Measurements from ENCODE around the gene BCKDHA.
"Not testable (repeated sequence)": the region's sequence is repeated elsewhere in the genome, so short reads cannot be mapped to it uniquely, and the experiment has no call there.

The BCKDHA gene

GRCh38 chr19:41462497-41462896, 64.9 kb downstream of the BCKDHA start:
- TF ChIP-seq, protein P1, sequence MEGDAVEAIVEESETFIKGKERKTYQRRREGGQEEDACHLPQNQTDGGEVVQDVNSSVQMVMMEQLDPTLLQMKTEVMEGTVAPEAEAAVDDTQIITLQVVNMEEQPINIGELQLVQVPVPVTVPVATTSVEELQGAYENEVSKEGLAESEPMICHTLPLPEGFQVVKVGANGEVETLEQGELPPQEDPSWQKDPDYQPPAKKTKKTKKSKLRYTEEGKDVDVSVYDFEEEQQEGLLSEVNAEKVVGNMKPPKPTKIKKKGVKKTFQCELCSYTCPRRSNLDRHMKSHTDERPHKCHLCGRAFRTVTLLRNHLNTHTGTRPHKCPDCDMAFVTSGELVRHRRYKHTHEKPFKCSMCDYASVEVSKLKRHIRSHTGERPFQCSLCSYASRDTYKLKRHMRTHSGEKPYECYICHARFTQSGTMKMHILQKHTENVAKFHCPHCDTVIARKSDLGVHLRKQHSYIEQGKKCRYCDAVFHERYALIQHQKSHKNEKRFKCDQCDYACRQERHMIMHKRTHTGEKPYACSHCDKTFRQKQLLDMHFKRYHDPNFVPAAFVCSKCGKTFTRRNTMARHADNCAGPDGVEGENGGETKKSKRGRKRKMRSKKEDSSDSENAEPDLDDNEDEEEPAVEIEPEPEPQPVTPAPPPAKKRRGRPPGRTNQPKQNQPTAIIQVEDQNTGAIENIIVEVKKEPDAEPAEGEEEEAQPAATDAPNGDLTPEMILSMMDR (IDR thresholded peaks at IDR 0.05; ENCODE audit: low read length, missing control alignments): no peak
- DNase-seq (ENCODE audit: low read depth): no peak
- H3K4me3 ChIP-seq (replicated peaks; ENCODE audit: low read depth, low read length): no peak overlapping the region

DNA sequence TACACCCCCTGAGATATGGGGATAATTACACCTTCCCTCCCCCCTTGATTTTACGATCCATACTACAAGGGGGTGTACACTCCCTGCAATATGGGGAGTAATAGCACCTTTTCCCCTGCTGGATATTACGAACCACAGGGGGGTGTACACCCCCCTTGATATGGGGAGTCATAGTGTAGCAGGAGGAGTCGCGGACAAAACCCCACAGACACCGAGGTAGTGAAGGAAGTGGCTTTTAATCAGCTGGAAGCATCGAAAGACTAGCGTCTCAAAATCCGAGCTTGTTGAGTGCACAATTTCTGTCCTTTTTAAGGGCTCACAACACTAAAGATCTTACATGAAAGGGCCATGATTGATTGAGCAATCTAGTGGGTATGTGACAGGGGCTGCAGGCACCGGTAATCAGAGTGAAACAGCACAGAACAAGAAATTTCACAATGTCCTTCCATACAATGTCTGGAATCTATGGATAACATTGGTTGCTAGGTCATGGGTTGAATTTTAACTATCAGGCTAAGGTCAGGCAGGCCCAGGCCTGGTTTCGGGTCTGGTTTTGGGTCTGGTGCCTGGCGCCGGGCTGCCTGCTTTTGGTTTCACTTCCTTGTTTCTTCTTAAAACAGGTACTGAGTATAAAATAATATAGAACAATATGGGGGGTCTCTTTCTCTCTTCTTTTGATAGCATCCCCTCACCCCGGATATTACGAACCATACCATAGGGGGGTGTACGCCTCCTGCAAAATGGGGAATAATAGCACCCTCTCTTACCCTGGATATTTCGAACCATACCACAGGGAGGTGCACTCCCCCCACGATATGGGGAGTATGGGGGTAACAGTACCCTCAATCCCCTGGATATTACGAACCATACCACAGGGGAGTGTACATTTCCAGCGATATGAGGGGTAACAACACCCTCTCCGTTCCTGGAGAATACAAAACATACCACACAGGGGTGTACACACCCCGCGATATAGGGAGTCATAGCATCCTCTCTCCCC, 65.9 kb downstream of the BCKDHA start:
- not testable (repeated sequence) for DNase-seq (ENCODE audit: low read depth); H3K4me3 ChIP-seq (replicated peaks; ENCODE audit: low read depth, low read length)

All from fibroblast of pulmonary artery (primary cell).